ENCODE data around the gene LMO7.
"Not testable (repeated sequence)": the region's sequence is repeated elsewhere in the genome, so short reads cannot be mapped to it uniquely, and the experiment has no call there.

Gene LMO7

GRCh38 chr13:75769141-75769905 is 133.2 kb downstream of the LMO7 start:
- in situ Hi-C loops (cut with MboI; ENCODE audit: low sequenced_read_pairs) = no loop called here

GRCh38 chr13:75770164-75770563 is 134.0 kb downstream of the LMO7 start:
- in situ Hi-C loops (cut with MboI; ENCODE audit: low sequenced_read_pairs) = no loop called here

GRCh38 chr13:75770592-75771011 is 134.5 kb downstream of the LMO7 start:
- in situ Hi-C loops (cut with MboI; ENCODE audit: low sequenced_read_pairs) = no loop called here

- in situ Hi-C loops (cut with MboI; ENCODE audit: low sequenced_read_pairs) = no loop called here
Observed at GRCh38 chr13:75771226-75771625, 135.1 kb downstream of the LMO7 start.

- in situ Hi-C loops (cut with MboI; ENCODE audit: low sequenced_read_pairs) = no loop called here
Observed at GRCh38 chr13:75771818-75772217, 135.7 kb downstream of the LMO7 start.

- in situ Hi-C loops (cut with MboI; ENCODE audit: low sequenced_read_pairs) = no loop called here
Observed at GRCh38 chr13:75774176-75774575, 138.0 kb downstream of the LMO7 start.

GRCh38 chr13:75776550-75776949 is 140.4 kb downstream of the LMO7 start:
- in situ Hi-C loops (cut with MboI; ENCODE audit: low sequenced_read_pairs) = no loop called here

- in situ Hi-C loops (cut with MboI; ENCODE audit: low sequenced_read_pairs) = no loop called here
Observed at GRCh38 chr13:75779393-75779792, 143.3 kb downstream of the LMO7 start.

- in situ Hi-C loops (cut with MboI; ENCODE audit: low sequenced_read_pairs) = not testable (repeated sequence)
Observed at GRCh38 chr13:75780103-75780502, 144.0 kb downstream of the LMO7 start.

- in situ Hi-C loops (cut with MboI; ENCODE audit: low sequenced_read_pairs) = no loop called here
Observed at GRCh38 chr13:75782985-75783384, 146.9 kb downstream of the LMO7 start.

GRCh38 chr13:75784003-75784402 is 147.9 kb downstream of the LMO7 start:
- in situ Hi-C loops (cut with MboI; ENCODE audit: low sequenced_read_pairs) = no loop called here

- in situ Hi-C loops (cut with MboI; ENCODE audit: low sequenced_read_pairs) = no loop called here
Observed at GRCh38 chr13:75785130-75785529, 149.0 kb downstream of the LMO7 start.

GRCh38 chr13:75787249-75787928 is 151.3 kb downstream of the LMO7 start:
- in situ Hi-C loops (cut with MboI; ENCODE audit: low sequenced_read_pairs) = no loop called here

- in situ Hi-C loops (cut with MboI; ENCODE audit: low sequenced_read_pairs) = no loop called here
Observed at GRCh38 chr13:75788481-75788981, 152.4 kb downstream of the LMO7 start.

- in situ Hi-C loops (cut with MboI; ENCODE audit: low sequenced_read_pairs) = no loop called here
Observed at GRCh38 chr13:75789451-75790197, 153.5 kb downstream of the LMO7 start.

GRCh38 chr13:75790198-75790970 is 154.3 kb downstream of the LMO7 start:
- in situ Hi-C loops (cut with MboI; ENCODE audit: low sequenced_read_pairs) = no loop called here

- in situ Hi-C loops (cut with MboI; ENCODE audit: low sequenced_read_pairs) = no loop called here
Observed at GRCh38 chr13:75792526-75793187, 156.5 kb downstream of the LMO7 start.

GRCh38 chr13:75793188-75793567 is 157.0 kb downstream of the LMO7 start:
- in situ Hi-C loops (cut with MboI; ENCODE audit: low sequenced_read_pairs) = not testable (repeated sequence)

GRCh38 chr13:75794663-75795062 is 158.5 kb downstream of the LMO7 start:
- in situ Hi-C loops (cut with MboI; ENCODE audit: low sequenced_read_pairs) = no loop called here

- in situ Hi-C loops (cut with MboI; ENCODE audit: low sequenced_read_pairs) = no loop called here
Observed at GRCh38 chr13:75795274-75795673, 159.1 kb downstream of the LMO7 start.

Data from HL-60/S4 treated with retinoic acid at 250 ng/mL for 4 days and 3 days (cell line).